Measurements from ENCODE around the gene SFRP2.

SFRP2 gene

DNA sequence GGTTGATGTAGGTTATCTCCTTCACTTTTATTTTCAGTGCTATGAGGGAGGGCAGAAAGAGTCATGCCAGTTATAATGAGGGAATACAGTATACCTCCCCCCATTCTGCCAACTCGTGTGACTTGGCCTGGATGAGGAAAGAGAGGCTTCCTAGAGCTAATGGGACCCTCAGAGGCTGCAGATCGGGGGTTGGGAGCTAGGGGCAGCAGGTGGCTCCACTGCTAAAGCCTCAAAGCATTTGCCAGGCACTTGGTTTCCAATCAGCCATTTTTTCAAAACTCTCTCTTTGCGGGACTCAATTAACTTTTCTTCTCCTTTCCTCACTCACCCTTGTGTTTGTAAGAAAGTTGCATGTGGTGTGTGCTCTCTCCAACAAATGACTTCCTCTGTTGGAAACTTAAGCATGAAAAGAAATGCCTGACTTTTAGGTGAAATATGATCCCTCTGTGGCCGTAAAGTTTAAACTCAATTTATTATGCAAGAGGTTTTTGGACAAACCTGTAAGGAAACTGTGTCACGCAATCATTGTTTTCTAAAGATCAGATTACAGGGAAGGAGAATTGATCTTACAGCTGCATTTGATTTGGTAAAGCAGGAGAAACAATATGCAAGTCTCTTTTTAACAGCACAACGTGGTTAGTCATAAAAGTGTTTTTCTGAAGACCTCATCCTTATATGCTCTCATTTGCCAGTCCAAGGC lies 7.0 kb downstream of the SFRP2 start:
- Histone ChIP-seq H3K27me3 (ENCODE audit: insufficient read depth, low read length, poor library complexity) (no peaks in the 10 kb centered on the region), H3K36me3 (ENCODE audit: insufficient read depth, low read length) (no peaks in the 10 kb centered on the region), H3K4me1 (ENCODE audit: insufficient read depth, low read length) (no peaks in the 10 kb centered on the region), H3K4me3 (ENCODE audit: low read depth in 1 of 2, low read length in 2 of 2) (no peak overlapping the region), H3K27ac (ENCODE audit: low read length) (no peak overlapping the region), H3K9me3 (ENCODE audit: insufficient read depth, low read length, severe bottlenecking) (no peaks in the 10 kb centered on the region), H3K9ac (ENCODE audit: low read depth, low read length) (no peak overlapping the region), H4K20me1 (ENCODE audit: insufficient read depth, low read length) (no peaks in the 10 kb centered on the region), H2AFZ (ENCODE audit: low read depth, low read length) (no peak overlapping the region), H3K4me2 (ENCODE audit: insufficient read depth, low read length) (no peak overlapping the region), H3K79me2 (ENCODE audit: insufficient read depth, low read length) (no peaks in the 10 kb centered on the region)
- TF ChIP-seq EZH2 (IDR thresholded peaks at IDR 0.05; ENCODE audit: borderline replicate concordance, low read depth, low read length, severe bottlenecking) = no peak
- TF ChIP-seq, protein P1, sequence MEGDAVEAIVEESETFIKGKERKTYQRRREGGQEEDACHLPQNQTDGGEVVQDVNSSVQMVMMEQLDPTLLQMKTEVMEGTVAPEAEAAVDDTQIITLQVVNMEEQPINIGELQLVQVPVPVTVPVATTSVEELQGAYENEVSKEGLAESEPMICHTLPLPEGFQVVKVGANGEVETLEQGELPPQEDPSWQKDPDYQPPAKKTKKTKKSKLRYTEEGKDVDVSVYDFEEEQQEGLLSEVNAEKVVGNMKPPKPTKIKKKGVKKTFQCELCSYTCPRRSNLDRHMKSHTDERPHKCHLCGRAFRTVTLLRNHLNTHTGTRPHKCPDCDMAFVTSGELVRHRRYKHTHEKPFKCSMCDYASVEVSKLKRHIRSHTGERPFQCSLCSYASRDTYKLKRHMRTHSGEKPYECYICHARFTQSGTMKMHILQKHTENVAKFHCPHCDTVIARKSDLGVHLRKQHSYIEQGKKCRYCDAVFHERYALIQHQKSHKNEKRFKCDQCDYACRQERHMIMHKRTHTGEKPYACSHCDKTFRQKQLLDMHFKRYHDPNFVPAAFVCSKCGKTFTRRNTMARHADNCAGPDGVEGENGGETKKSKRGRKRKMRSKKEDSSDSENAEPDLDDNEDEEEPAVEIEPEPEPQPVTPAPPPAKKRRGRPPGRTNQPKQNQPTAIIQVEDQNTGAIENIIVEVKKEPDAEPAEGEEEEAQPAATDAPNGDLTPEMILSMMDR (IDR thresholded peaks at IDR 0.05; ENCODE audit: borderline replicate concordance, extremely low read depth, low read length, poor library complexity, severe bottlenecking) = peak; percentile 8
- no peak; the same call in 2 of the 3 replicates for ATAC-seq (ENCODE audit: insufficient read depth, low read depth)
- no peak for DNase-seq

DNA sequence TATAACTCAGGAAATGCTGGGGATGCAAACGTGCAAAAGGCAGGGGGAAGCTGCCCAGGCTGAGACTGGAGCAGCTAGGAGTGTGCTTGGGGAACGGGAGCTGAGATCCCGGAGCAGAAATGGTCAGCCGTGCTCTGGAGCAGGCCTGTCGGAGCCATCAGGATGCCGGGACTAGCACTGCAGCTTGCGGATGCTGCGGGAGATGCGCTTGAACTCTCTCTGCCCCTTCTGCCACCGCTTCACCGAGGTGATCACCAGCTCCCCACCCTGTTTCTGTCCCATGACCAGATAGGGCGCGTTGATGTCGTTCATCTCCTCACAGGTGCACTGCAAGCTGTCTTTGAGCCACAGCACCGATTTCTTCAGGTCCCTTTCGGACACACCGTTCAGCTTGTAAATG lies 7.6 kb downstream of the SFRP2 start:
- no peak overlapping the region for H3K27ac ChIP-seq (ENCODE audit: low read length)
- no peak overlapping the region for H3K9ac ChIP-seq (ENCODE audit: low read depth, low read length)
- no peaks in the 10 kb centered on the region for H3K9me3 ChIP-seq (ENCODE audit: insufficient read depth, low read length, severe bottlenecking)
- H3K27me3 ChIP-seq (ENCODE audit: insufficient read depth, low read length, poor library complexity) = no peaks in the 10 kb centered on the region
- TF ChIP-seq EZH2 (IDR thresholded peaks at IDR 0.05; ENCODE audit: borderline replicate concordance, low read depth, low read length, severe bottlenecking) = no peak
- TF ChIP-seq, protein P1 (IDR thresholded peaks at IDR 0.05; ENCODE audit: borderline replicate concordance, extremely low read depth, low read length, poor library complexity, severe bottlenecking) = no peak
- H2AFZ ChIP-seq (ENCODE audit: low read depth, low read length) = no peak overlapping the region
- H3K4me1 ChIP-seq (ENCODE audit: insufficient read depth, low read length) = no peaks in the 10 kb centered on the region
- H3K4me3 ChIP-seq (ENCODE audit: low read depth in 1 of 2, low read length in 2 of 2) = no peak overlapping the region
- no peaks in the 10 kb centered on the region for H4K20me1 ChIP-seq (ENCODE audit: insufficient read depth, low read length)
- H3K79me2 ChIP-seq (ENCODE audit: insufficient read depth, low read length) = no peaks in the 10 kb centered on the region
- ATAC-seq (ENCODE audit: insufficient read depth, low read depth) (no peak), DNase-seq (no peak)
- no peaks in the 10 kb centered on the region for H3K36me3 ChIP-seq (ENCODE audit: insufficient read depth, low read length)
- H3K4me2 ChIP-seq (ENCODE audit: insufficient read depth, low read length) = no peak overlapping the region

DNA sequence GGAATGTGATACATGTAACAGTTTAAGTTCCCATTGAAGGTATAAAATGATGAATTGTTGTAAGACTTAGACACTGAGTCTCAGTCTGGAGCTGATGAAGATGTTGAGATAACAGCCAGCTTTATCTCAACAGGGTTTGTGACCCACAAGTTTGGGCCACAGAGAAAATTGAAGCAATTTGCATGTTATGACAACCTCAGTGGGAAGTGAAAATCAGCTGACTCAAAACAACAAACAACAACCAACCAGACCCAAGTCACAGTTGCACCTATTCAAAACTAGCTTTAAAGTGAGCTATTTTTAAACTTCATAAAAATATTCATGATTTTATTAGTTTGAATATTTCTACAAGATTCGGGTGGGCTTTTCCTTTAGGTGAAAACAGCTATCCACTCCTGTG lies 8.0 kb downstream of the SFRP2 start:
- DNase-seq = no peak
- no peak overlapping the region for H3K9ac ChIP-seq (ENCODE audit: low read depth, low read length)
- no peak overlapping the region for H3K4me3 ChIP-seq (ENCODE audit: low read depth in 1 of 2, low read length in 2 of 2)
- H3K4me2 ChIP-seq (ENCODE audit: insufficient read depth, low read length) = no peak overlapping the region
- no peaks in the 10 kb centered on the region for H3K27me3 ChIP-seq (ENCODE audit: insufficient read depth, low read length, poor library complexity)
- H3K27ac ChIP-seq (ENCODE audit: low read length) = no peak overlapping the region
- H3K79me2 ChIP-seq (ENCODE audit: insufficient read depth, low read length) = no peaks in the 10 kb centered on the region
- ATAC-seq (ENCODE audit: insufficient read depth, low read depth) = no peak
- no peaks in the 10 kb centered on the region for H3K9me3 ChIP-seq (ENCODE audit: insufficient read depth, low read length, severe bottlenecking)
- no peak overlapping the region for H2AFZ ChIP-seq (ENCODE audit: low read depth, low read length)
- no peak for TF ChIP-seq EZH2 (IDR thresholded peaks at IDR 0.05; ENCODE audit: borderline replicate concordance, low read depth, low read length, severe bottlenecking)
- TF ChIP-seq, protein P1 (IDR thresholded peaks at IDR 0.05; ENCODE audit: borderline replicate concordance, extremely low read depth, low read length, poor library complexity, severe bottlenecking) = no peak
- H3K36me3 ChIP-seq (ENCODE audit: insufficient read depth, low read length) = no peaks in the 10 kb centered on the region
- H4K20me1 ChIP-seq (ENCODE audit: insufficient read depth, low read length) = no peaks in the 10 kb centered on the region
- H3K4me1 ChIP-seq (ENCODE audit: insufficient read depth, low read length) = no peaks in the 10 kb centered on the region
